Liver (tissue), 2 donors: ENCODE measurements around the gene TOPBP1.

ENCODE experiments used
- CTCF ChIP-seq: fragments of 150-350 bp; IDR thresholded peaks from 2 replicates; pipeline ENCODE4 v1.5.1; 2017; ENCODE audit warnings: improper control_type of control experiment, low read depth, low read length; ENCODE audit not compliant: missing input control
- REST ChIP-seq: IDR thresholded peaks from 2 replicates; pipeline ENCODE4 v1.6.1; 2016; ENCODE audit warnings: antibody characterized with exemption, mild to moderate bottlenecking
- donor health status: healthy.

GRCh38 chr3:133576169-133576568 lies 85.6 kb downstream of the TOPBP1 start:
- no peak for TF ChIP-seq CTCF
- TF ChIP-seq REST = no peak
